Adrenal gland (tissue), 5 donors: ENCODE measurements around the gene DDC.

Experiments used
- CTCF ChIP-seq, 6 experiments: fragments of 450-650 bp in 4 of 6; fragments of 200-600 bp in 2 of 6; sonication (generic) in 1 of 6; IDR thresholded peaks; 1 replicate in 5 of 6; 2 replicates in 1 of 6; pipeline versions ENCODE4 v1.5.1 to v1.8.0; 2016 to 2021; ENCODE audit warnings: antibody characterized with exemption in 6 of 6, mild to moderate bottlenecking in 2 of 6, moderate library complexity in 1 of 6
- POLR2A ChIP-seq, 2 donors: fragments of 450-650 bp; IDR thresholded peaks; one replicate each; pipeline ENCODE4 v1.6.1; 2017; ENCODE audit warnings: antibody characterized with exemption in 2 of 2, mild to moderate bottlenecking in 2 of 2, moderate library complexity in 1 of 2
- donor health status: DM: no; HTN: no; CAD: no.

GRCh38 chr7:50544992-50545391, 20.2 kb downstream of the DDC start:
- TF ChIP-seq POLR2A (IDR thresholded peaks at IDR 0.05), result no peak
- TF ChIP-seq CTCF (IDR thresholded peaks at IDR 0.05), result no peak
